H1 (cell line): Measurements from ENCODE around the gene GLTPD2. TPM values are rescaled to one million over a fixed set of nuclear protein-coding genes. Genes with fewer than 3 reads are reported as not detected.

Source experiments
- CTCF ChIA-PET: fragments of 300-600 bp; sonication (Branson Sonifier 250); formaldehyde crosslinking; loops from one replicate; lab custom pipeline; 2021; ENCODE audit not compliant: partially characterized antibody; lab: Charles Lee
- POLR2A ChIA-PET: fragments of 300-600 bp; sonication (Branson Sonifier 250); formaldehyde crosslinking; loops from one replicate; lab custom pipeline; 2021; ENCODE audit warnings: inconsistent platforms; ENCODE audit not compliant: partially characterized antibody; lab: Charles Lee
- DNase-seq, 2 experiments: peaks; one replicate each; pipeline versions ENCODE4 v3.0.0 to v3.0.0-alpha.2; 2010 to 2022; ENCODE audit warnings: low spot score in 2 of 2, low read depth in 1 of 2, mixed read lengths in 1 of 2
- FAIRE-seq: peaks from 2 replicates; lab custom pipeline; 2011; peaks lifted over from hg19 to GRCh38; lab: Jason Lieb, UNC
- H2AFZ ChIP-seq: 2 replicates; pipeline ENCODE4 v1.8.1; 2012; ENCODE audit warnings: low read length, inconsistent platforms
- H2AK5ac ChIP-seq: 2 replicates; pipeline ENCODE4 v1.6.1; 2013; ENCODE audit warnings: low read depth, low read length
- H2BK120ac ChIP-seq: replicated peaks from 2 replicates; pipeline ENCODE3; 2013; ENCODE audit warnings: low read depth, low read length, inconsistent platforms
- H2BK12ac ChIP-seq: 2 replicates; pipeline ENCODE4 v1.6.1; 2013; ENCODE audit warnings: low read depth, low read length
- H2BK15ac ChIP-seq: 2 replicates; pipeline ENCODE4 v1.6.1; 2013; ENCODE audit warnings: low read length
- H2BK20ac ChIP-seq: 2 replicates; pipeline ENCODE4 v1.6.1; 2013; ENCODE audit warnings: low read length
- H2BK5ac ChIP-seq: 2 replicates; pipeline ENCODE4 v1.6.1; 2013; ENCODE audit warnings: low read depth, low read length
- H3K14ac ChIP-seq: 2 replicates; pipeline ENCODE4 v1.6.1; 2013; ENCODE audit warnings: inconsistent platforms; ENCODE audit not compliant: insufficient read length
- H3K18ac ChIP-seq: 2 replicates; pipeline ENCODE4 v1.6.1; 2013; ENCODE audit warnings: low read length; ENCODE audit errors: extremely low read depth
- H3K23ac ChIP-seq: 2 replicates; pipeline ENCODE4 v1.6.1; 2013; ENCODE audit warnings: inconsistent platforms; ENCODE audit not compliant: insufficient read length
- H3K23me2 ChIP-seq: 2 replicates; pipeline ENCODE4 v1.6.1; 2013; ENCODE audit warnings: low read depth, low read length
- H3K27ac ChIP-seq: 2 replicates; pipeline ENCODE4 v1.6.1; 2011; ENCODE audit warnings: low read depth, low read length, inconsistent platforms
- H3K27me3 ChIP-seq, 4 experiments: replicated peaks in 1 of 4; 1 replicate in 1 of 4; 2 replicates in 3 of 4; pipeline versions ENCODE4 v1.6.1 to v1.8.1; 2011 to 2013; ENCODE audit warnings: low read length in 3 of 4, mild to moderate bottlenecking in 3 of 4, inconsistent platforms in 2 of 4, mixed read lengths in 2 of 4, moderate library complexity in 1 of 4; ENCODE audit not compliant: control insufficient read depth in 3 of 4, insufficient read depth in 3 of 4; ENCODE audit errors: extremely low read depth in 1 of 4
- H3K36me3 ChIP-seq, 4 experiments: 2 replicates each; pipeline versions ENCODE4 v1.6.1 to v1.8.1; 2011 to 2013; ENCODE audit warnings: mild to moderate bottlenecking in 4 of 4, low read length in 3 of 4, moderate library complexity in 2 of 4, control low read depth in 1 of 4, inconsistent platforms in 1 of 4; ENCODE audit not compliant: insufficient read depth in 4 of 4, control insufficient read depth in 2 of 4
- H3K4ac ChIP-seq: replicated peaks from 2 replicates; pipeline ENCODE3; 2013; ENCODE audit warnings: low read length, low read depth, mixed read lengths, inconsistent platforms; ENCODE audit not compliant: insufficient read length
- H3K4me1 ChIP-seq, 4 experiments: replicated peaks in 1 of 4; 1 replicate in 1 of 4; 2 replicates in 3 of 4; pipeline versions ENCODE4 v1.6.1 to v1.8.1; 2011 to 2013; ENCODE audit warnings: low read length in 3 of 4, inconsistent platforms in 2 of 4, mixed read lengths in 1 of 4; ENCODE audit not compliant: insufficient read depth in 4 of 4, control insufficient read depth in 3 of 4
- H3K4me2 ChIP-seq, 2 experiments: 2 replicates each; pipeline versions ENCODE4 v1.6.1 to v1.8.1; 2011 to 2013; ENCODE audit warnings: low read depth in 2 of 2, low read length in 2 of 2, control low read depth in 1 of 2, inconsistent platforms in 1 of 2, mild to moderate bottlenecking in 1 of 2; ENCODE audit not compliant: insufficient read depth in 1 of 2
- H3K4me3 ChIP-seq, 4 experiments: fragments of 200-600, 300-600 bp in 1 of 4; sonication (generic), shearing (Covaris generic), sonication (Bioruptor Twin) in 1 of 4; 2 replicates each; pipeline versions ENCODE4 v1.5.1 to v1.8.1; 2011 to 2016; ENCODE audit warnings: low read length in 4 of 4, low read depth in 3 of 4, control low read depth in 2 of 4, inconsistent platforms in 2 of 4, mild to moderate bottlenecking in 2 of 4, mixed read lengths in 1 of 4, moderate library complexity in 1 of 4; ENCODE audit not compliant: insufficient read depth in 2 of 4; ENCODE audit errors: extremely low read depth in 1 of 4
- H3K56ac ChIP-seq: replicated peaks from 2 replicates; pipeline ENCODE3; 2013; ENCODE audit warnings: low read depth, mild to moderate bottlenecking, mixed read lengths, low read length, inconsistent platforms; ENCODE audit not compliant: insufficient read length
- H3K79me1 ChIP-seq: 2 replicates; pipeline ENCODE4 v1.6.1; 2013; ENCODE audit warnings: low read depth, low read length, control low read depth
- H3K79me2 ChIP-seq, 2 experiments: 2 replicates each; pipeline versions ENCODE4 v1.6.1 to v1.8.1; 2012 to 2013; ENCODE audit warnings: low read length in 2 of 2, mild to moderate bottlenecking in 2 of 2, inconsistent platforms in 1 of 2; ENCODE audit not compliant: insufficient read depth in 2 of 2, control insufficient read depth in 1 of 2
- H3K9ac ChIP-seq, 4 experiments: replicated peaks in 1 of 4; 1 replicate in 1 of 4; 2 replicates in 3 of 4; pipeline versions ENCODE4 v1.6.1 to v1.8.1; 2011 to 2013; ENCODE audit warnings: low read depth in 3 of 4, low read length in 3 of 4, control low read depth in 2 of 4, mild to moderate bottlenecking in 2 of 4, moderate library complexity in 2 of 4, inconsistent platforms in 1 of 4; ENCODE audit errors: extremely low read depth in 1 of 4
- H3K9me3 ChIP-seq, 2 experiments: 2 replicates each; pipeline versions ENCODE4 v1.6.1 to v1.8.1; 2012 to 2013; ENCODE audit warnings: mild to moderate bottlenecking in 2 of 2, moderate library complexity in 2 of 2, control low read depth in 1 of 2, inconsistent platforms in 1 of 2, low read depth in 1 of 2, low read length in 1 of 2, mixed read lengths in 1 of 2; ENCODE audit not compliant: insufficient read depth in 2 of 2
- H4K20me1 ChIP-seq, 2 experiments: replicated peaks in 1 of 2; 2 replicates each; pipeline versions ENCODE3 to v1.8.1; 2011 to 2013; ENCODE audit warnings: inconsistent platforms in 2 of 2, low read length in 2 of 2, mild to moderate bottlenecking in 1 of 2; ENCODE audit not compliant: insufficient read depth in 2 of 2, control insufficient read depth in 1 of 2
- H4K5ac ChIP-seq: 2 replicates; pipeline ENCODE4 v1.6.1; 2013; ENCODE audit warnings: low read length, low read depth, mixed read lengths, inconsistent platforms; ENCODE audit not compliant: insufficient read length
- H4K8ac ChIP-seq: 2 replicates; pipeline ENCODE4 v1.8.0; 2013; ENCODE audit warnings: mild to moderate bottlenecking, moderate library complexity, low read length, inconsistent platforms; ENCODE audit not compliant: insufficient read depth; ENCODE audit errors: extremely low read depth
- H4K91ac ChIP-seq: replicated peaks from 2 replicates; pipeline ENCODE3; 2013; ENCODE audit warnings: low read length, mixed read lengths, inconsistent platforms; ENCODE audit not compliant: insufficient read length
- YY1 ChIP-seq: IDR thresholded peaks from 2 replicates; pipeline ENCODE4 v1.6.1; 2011; ENCODE audit warnings: low read depth, mild to moderate bottlenecking, low read length
- WGBS, 2 experiments: shearing (Covaris generic) in 1 of 2; methylation state at CpG; one replicate each; pipeline versions ENCODE4 v1.1.6 to v1.1.7; 2013 to 2015; ENCODE audit warnings: low lambda C conversion rate in 2 of 2, mixed read lengths in 2 of 2, inconsistent platforms in 1 of 2, low coverage in 1 of 2, missing lambda C conversion rate in 1 of 2; ENCODE audit not compliant: insufficient replicate concordance in 2 of 2, insufficient coverage in 1 of 2, insufficient read length in 1 of 2; ENCODE audit errors: extremely low coverage in 1 of 2, missing lambda C conversion rate in 1 of 2; 5-methylcytosine and 5-hydroxymethylcytosine counted together
- polyA plus RNA-seq, 7 experiments: library from polyadenylated mRNA; depleted of rRNA in 3 of 7; stranded (reverse) in 5 of 7; unstranded in 2 of 7; fragments of >200 nt in 5 of 7; fragments of 200-250 nt in 2 of 7; gene quantifications; 1 replicate in 5 of 7; 2 replicates in 1 of 7; 4 replicates in 1 of 7; pipeline versions ENCODE4 v1.2.1 to v1.2.3, GENCODE V29; 2011 to 2013; ENCODE audit warnings: missing spikeins in 2 of 7, mixed read lengths in 2 of 7
- total RNA-seq: library from RNA; stranded (reverse); fragmentation: NEBNext Ultra II Directional; extraction: Animal tissue kit (Norgen Biotek cat#: 25700); gene quantifications from 2 replicates; pipeline ENCODE4 v1.2.1, GENCODE V29; 2021

The GLTPD2 gene
- total and polyA plus RNA-seq, 2 of the 8 experiments (the other 6 are each of a cell fraction or from before 2014, with no cell fraction given): not detected

DNA sequence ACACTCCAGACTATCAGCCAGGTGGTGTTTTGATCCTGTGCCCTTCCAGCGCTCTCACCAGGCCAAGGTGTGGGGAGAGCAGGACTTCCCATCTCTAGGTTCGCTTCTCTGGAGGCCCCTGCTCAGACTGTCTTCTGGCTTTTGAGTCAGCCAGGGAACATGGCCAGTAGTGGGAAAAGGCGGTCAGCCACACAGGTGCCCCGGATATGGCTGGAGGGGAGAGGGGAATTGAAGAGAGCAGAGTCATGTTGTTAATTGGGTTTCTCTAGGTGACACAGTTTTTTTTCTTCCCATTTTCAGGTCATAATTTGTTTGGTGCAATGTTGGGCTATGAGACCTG, 45.9 kb downstream of the GLTPD2 start:
- Histone ChIP-seq H3K56ac (no peak overlapping the region), H3K27ac (no peak overlapping the region), H3K23me2 (peaks cover 6% of the 10 kb centered on the region), H3K9me3 (no peaks in the 10 kb centered on the region), H3K4me1 (peaks cover 0 to 7% (median 6%) of the 10 kb centered on the region in 4 experiments; a peak in 5 of 7 replicates), H3K4ac (no peak overlapping the region), H3K23ac (no peak overlapping the region), H3K14ac (no peak overlapping the region), H2AFZ (no peak overlapping the region), H2BK120ac (no peak overlapping the region), H2BK5ac (no peak overlapping the region), H3K79me1 (peaks cover 4% of the 10 kb centered on the region), H3K79me2 (peaks cover 0 to 55% of the 10 kb centered on the region in 2 experiments; a peak in 3 of 4 replicates), H2BK12ac (no peak overlapping the region), H3K36me3 (peaks cover 0 to 7% (median under 1%) of the 10 kb centered on the region in 4 experiments; a peak in 1 of 8 replicates), H4K20me1 (peaks cover 0 to 5% of the 10 kb centered on the region in 2 experiments), H4K5ac (no peak overlapping the region), H3K4me2 (peak overlapping the region; percentile 89 to 99), H2AK5ac (no peak overlapping the region), H3K18ac (no peak overlapping the region), H3K27me3 (no peaks in the 10 kb centered on the region), H3K4me3 (peak overlapping the region in 3 of 4 experiments; percentile 64 to 85 (median 74); a peak in 7 of 8 replicates), H3K9ac (no peak overlapping the region), H2BK15ac (no peak overlapping the region; the same call in 1 of the 2 replicates), H4K8ac (no peak overlapping the region), H4K91ac (no peak overlapping the region), H2BK20ac (no peak overlapping the region)
- 80% methylated on average over 4 of the region's 4 CpGs; no CpG with 5 or more reads in 1 of the 2 experiments for WGBS, 2 experiments
- DNase-seq: no peak
- no peak for FAIRE-seq
- ChIA-PET POLR2A (interaction anchor here (0.9 to 2.0 kb wide), 2 partner anchors 15 to 32 kb away, joined by 3 to 4 read pairs; no protein-coding TSS in a partner anchor), CTCF (interaction anchor here (1.2 to 1.9 kb wide), 5 partner anchors 8 to 47 kb away, joined by 3 to 5 read pairs (median 3); no protein-coding TSS in a partner anchor)
- no peak for TF ChIP-seq YY1
